CD4-positive, CD25-positive, alpha-beta regulatory T cell (primary cell): ENCODE results near the gene FAR2. TPM values are rescaled to one million over a fixed set of nuclear protein-coding genes. Genes with fewer than 3 reads are reported as not detected.

ENCODE experiments used
- ATAC-seq, 2 donors: fragments of 150-1000 bp; cut with Tn5 transposase; one replicate each; pipeline ENCODE4 v1.10.0; 2021; ENCODE audit warnings: low read depth in 2 of 2, moderate number of reproducible peaks in 2 of 2, moderate library complexity in 1 of 2
- DNase-seq, 3 donors: peaks; one replicate each; pipeline versions ENCODE4 v3.0.0 to v3.0.0-alpha.2; 2012 to 2022; ENCODE audit warnings: mixed read lengths in 1 of 3
- H3K27ac ChIP-seq: one replicate; pipeline ENCODE4 v1.7.0; 2013; ENCODE audit warnings: mild to moderate bottlenecking, low read length; ENCODE audit not compliant: insufficient read depth, poor library complexity, severe bottlenecking
- H3K27me3 ChIP-seq: one replicate; pipeline ENCODE4 v1.7.0; 2013; ENCODE audit warnings: low read length; ENCODE audit not compliant: control insufficient read depth, insufficient read depth
- H3K36me3 ChIP-seq: one replicate; pipeline ENCODE4 v1.7.0; 2013; ENCODE audit warnings: mild to moderate bottlenecking, low read length, moderate library complexity; ENCODE audit not compliant: control insufficient read depth, insufficient read depth
- H3K4me1 ChIP-seq: 2 replicates; pipeline ENCODE4 v1.7.0; 2013; ENCODE audit warnings: mild to moderate bottlenecking, low read length; ENCODE audit not compliant: insufficient read depth, control insufficient read depth, poor library complexity, severe bottlenecking
- H3K4me3 ChIP-seq: one replicate; pipeline ENCODE4 v1.7.0; 2013; ENCODE audit warnings: low read depth, mild to moderate bottlenecking, low read length, moderate library complexity
- H3K9me3 ChIP-seq, 2 experiments: 1 replicate in 1 of 2; 2 replicates in 1 of 2; pipeline ENCODE4 v1.7.0; 2013; ENCODE audit warnings: low read length in 2 of 2, mild to moderate bottlenecking in 1 of 2, moderate library complexity in 1 of 2; ENCODE audit not compliant: control insufficient read depth in 2 of 2
- H3K27ac Mint-ChIP-seq, 3 donors: one replicate each; pipeline ENCODE4 v1.8.0; 2020 to 2022; ENCODE audit warnings: mild to moderate bottlenecking in 3 of 3, mixed read lengths in 3 of 3, moderate library complexity in 2 of 3
- H3K27me3 Mint-ChIP-seq: one replicate; pipeline ENCODE4 v1.8.0; 2022; ENCODE audit warnings: mild to moderate bottlenecking, mixed read lengths
- H3K36me3 Mint-ChIP-seq: one replicate; pipeline ENCODE4 v1.8.0; 2020; ENCODE audit warnings: mixed read lengths
- H3K4me1 Mint-ChIP-seq, 4 donors: one replicate each; pipeline ENCODE4 v1.8.0; 2020 to 2022; ENCODE audit warnings: mixed read lengths in 4 of 4, mild to moderate bottlenecking in 1 of 4
- H3K4me3 Mint-ChIP-seq, 4 donors: one replicate each; pipeline ENCODE4 v1.8.0; 2020 to 2022; ENCODE audit warnings: mild to moderate bottlenecking in 4 of 4, mixed read lengths in 4 of 4, moderate library complexity in 3 of 4
- H3K9me3 Mint-ChIP-seq, 7 donors: one replicate each; pipeline ENCODE4 v1.8.0; 2020 to 2022; ENCODE audit warnings: mixed read lengths in 7 of 7, mild to moderate bottlenecking in 3 of 7, moderate library complexity in 2 of 7
- polyA plus RNA-seq, 4 donors: library from polyadenylated mRNA; unstranded; fragments of 300-500 nt; fragmentation: Illumina TruSeq; gene quantifications; one replicate each; pipeline ENCODE4 v1.2.3, GENCODE V29; 2021
- total RNA-seq: library from RNA; stranded (reverse); gene quantifications from one replicate; pipeline ENCODE4 v1.2.3, GENCODE V29; 2022

Gene FAR2
- 12.6 TPM for total RNA-seq
- 10 to 100 TPM in 3 of 4 donors, 1 to 10 TPM in 1; 7.4 to 14.6 (median 12.2) TPM for polyA plus RNA-seq

- H3K36me3 ChIP-seq: no peaks in the 10 kb centered on the region
- Mint-ChIP-seq H3K36me3 (no peaks in the 10 kb centered on the region), H3K4me3 (peak within 1 kb of the TSS; percentile 94 to 97 (median 96)), H3K27ac (peak within 1 kb of the TSS; percentile 84 to 97 (median 88)), H3K27me3 (no peaks in the 10 kb centered on the region), H3K4me1 (peaks cover 4 to 56% (median 25%) of the 10 kb centered on the region in 4 donors), H3K9me3 (peaks cover 0 to 2% (median 0%) of the 10 kb centered on the region in 7 donors)
- DNase-seq (peak; percentile 18 to 53 (median 39)), ATAC-seq (peak; percentile 72 to 73)
- peaks cover 21% of the 10 kb centered on the region for H3K4me1 ChIP-seq
- H3K4me3 ChIP-seq: peak within 1 kb of the TSS; percentile 83
- H3K27ac ChIP-seq: peak within 1 kb of the TSS; percentile 62
- H3K9me3 ChIP-seq: no peaks in the 10 kb centered on the region
- H3K27me3 ChIP-seq: no peaks in the 10 kb centered on the region
Measured at GRCh38 chr12:29148911-29149690, at the start of gene FAR2. FAR2 (plus strand) TSS chr12:29149278; CDS start chr12:29270450, 121,172 bp downstream.

GRCh38 chr12:29102741-29103140 is 46.3 kb upstream of the FAR2 start:
- Histone ChIP-seq H3K27ac (peak overlapping the region; percentile 84), H3K9me3 (peaks cover 0 to under 1% of the 10 kb centered on the region in 2 experiments), H3K4me1 (peaks cover 32% of the 10 kb centered on the region), H3K36me3 (no peaks in the 10 kb centered on the region), H3K4me3 (peak overlapping the region; percentile 88), H3K27me3 (no peaks in the 10 kb centered on the region)
- peak in 2 of 3 donors; percentile 18 to 23 for DNase-seq
- peaks cover 0 to 11% (median 7%) of the 10 kb centered on the region in 7 donors for H3K9me3 Mint-ChIP-seq
- H3K4me3 Mint-ChIP-seq: peak overlapping the region; percentile 1 to 82 (median 80)
- H3K4me1 Mint-ChIP-seq: peaks cover 33 to 45% (median 39%) of the 10 kb centered on the region in 4 donors
- peak overlapping the region; percentile 93 to 98 (median 96) for H3K27ac Mint-ChIP-seq
- H3K27me3 Mint-ChIP-seq: no peaks in the 10 kb centered on the region
- peaks cover 7% of the 10 kb centered on the region for H3K36me3 Mint-ChIP-seq
- ATAC-seq: no peak

GRCh38 chr12:29103539-29103974 is 45.5 kb upstream of the FAR2 start:
- H3K27me3 ChIP-seq: no peaks in the 10 kb centered on the region
- peak overlapping the region; percentile 88 for H3K4me3 ChIP-seq
- Mint-ChIP-seq H3K4me3 (peak overlapping the region; percentile 79 to 82 (median 80)), H3K9me3 (peaks cover 0 to 8% (median 6%) of the 10 kb centered on the region in 7 donors), H3K4me1 (peaks cover 33 to 45% (median 39%) of the 10 kb centered on the region in 4 donors), H3K27me3 (peaks cover 2% of the 10 kb centered on the region), H3K36me3 (peaks cover 7% of the 10 kb centered on the region), H3K27ac (peak overlapping the region; percentile 93 to 98 (median 96))
- no peaks in the 10 kb centered on the region for H3K9me3 ChIP-seq
- H3K27ac ChIP-seq: peak overlapping the region; percentile 84
- peaks cover 32% of the 10 kb centered on the region for H3K4me1 ChIP-seq
- DNase-seq (peak in 2 of 3 donors; percentile 76 to 94), ATAC-seq (peak; percentile 90 to 91)
- no peaks in the 10 kb centered on the region for H3K36me3 ChIP-seq

GRCh38 chr12:29104516-29104915 is 44.6 kb upstream of the FAR2 start:
- Histone ChIP-seq H3K4me1 (peaks cover 32% of the 10 kb centered on the region), H3K9me3 (no peaks in the 10 kb centered on the region), H3K27me3 (no peaks in the 10 kb centered on the region), H3K27ac (peak overlapping the region; percentile 84), H3K36me3 (no peaks in the 10 kb centered on the region), H3K4me3 (peak overlapping the region; percentile 88)
- Mint-ChIP-seq H3K9me3 (peaks cover 0 to 9% (median 3%) of the 10 kb centered on the region in 7 donors), H3K4me3 (peak overlapping the region; percentile 62 to 82 (median 80)), H3K36me3 (peaks cover 4% of the 10 kb centered on the region), H3K27me3 (peaks cover 5% of the 10 kb centered on the region), H3K27ac (peak overlapping the region; percentile 93 to 98 (median 96)), H3K4me1 (peaks cover 33 to 45% (median 43%) of the 10 kb centered on the region in 4 donors)
- peak in 2 of 3 donors; percentile 19 to 55 for DNase-seq
- ATAC-seq: peak; percentile 24 to 28

GRCh38 chr12:29110506-29111442 is 38.3 kb upstream of the FAR2 start:
- peaks cover 0 to 26% (median 5%) of the 10 kb centered on the region in 7 donors for H3K9me3 Mint-ChIP-seq
- H3K27ac Mint-ChIP-seq: no peak overlapping the region
- no peak overlapping the region for H3K4me3 Mint-ChIP-seq
- H3K27me3 Mint-ChIP-seq: peaks cover 5% of the 10 kb centered on the region
- ATAC-seq (no peak), DNase-seq (no peak)
- H3K36me3 Mint-ChIP-seq: peaks cover 7% of the 10 kb centered on the region
- no peaks in the 10 kb centered on the region for H3K36me3 ChIP-seq
- peaks cover 9 to 15% of the 10 kb centered on the region in 2 experiments for H3K9me3 ChIP-seq
- H3K27ac ChIP-seq: no peak overlapping the region
- peaks cover 0 to 13% (median 8%) of the 10 kb centered on the region in 4 donors for H3K4me1 Mint-ChIP-seq
- H3K4me1 ChIP-seq: no peaks in the 10 kb centered on the region
- no peak overlapping the region for H3K4me3 ChIP-seq
- no peaks in the 10 kb centered on the region for H3K27me3 ChIP-seq

DNA sequence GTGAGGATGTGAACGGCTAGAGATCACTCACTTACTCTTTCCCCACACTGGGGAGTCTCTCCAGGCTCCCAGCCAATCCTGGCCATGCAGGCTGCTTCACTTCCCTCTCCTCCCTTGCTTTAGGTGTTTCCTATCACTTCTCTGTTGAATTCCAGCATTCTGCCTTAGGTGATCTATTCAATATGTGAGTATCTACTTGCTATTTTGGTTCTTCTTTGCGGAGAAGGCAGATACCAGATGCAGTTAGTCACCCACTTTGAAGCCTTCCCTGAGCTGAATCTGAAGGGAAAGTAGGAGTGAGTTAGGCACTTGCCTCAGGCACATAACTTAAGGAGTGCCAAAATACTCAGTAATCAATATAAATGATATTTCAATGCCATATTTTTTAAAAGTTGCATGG is 36.0 kb upstream of the FAR2 start:
- Histone ChIP-seq H3K27me3 (no peaks in the 10 kb centered on the region), H3K36me3 (no peaks in the 10 kb centered on the region), H3K4me3 (no peak overlapping the region), H3K27ac (no peak overlapping the region), H3K4me1 (no peaks in the 10 kb centered on the region), H3K9me3 (peaks cover 9 to 15% of the 10 kb centered on the region in 2 experiments)
- Mint-ChIP-seq H3K36me3 (peaks cover 7% of the 10 kb centered on the region), H3K9me3 (peaks cover 0 to 26% (median 4%) of the 10 kb centered on the region in 7 donors), H3K27me3 (peaks cover 5% of the 10 kb centered on the region), H3K4me3 (no peak overlapping the region), H3K27ac (peak overlapping the region in 1 of 3 donors; percentile 7), H3K4me1 (peaks cover 0 to 13% (median 0%) of the 10 kb centered on the region in 4 donors)
- ATAC-seq (no peak), DNase-seq (no peak)

GRCh38 chr12:29116414-29116813 is 32.7 kb upstream of the FAR2 start:
- Histone ChIP-seq H3K4me3 (no peak overlapping the region), H3K4me1 (no peaks in the 10 kb centered on the region), H3K27ac (no peak overlapping the region), H3K36me3 (no peaks in the 10 kb centered on the region), H3K9me3 (peaks cover 2 to 3% of the 10 kb centered on the region in 2 experiments), H3K27me3 (no peaks in the 10 kb centered on the region)
- ATAC-seq (no peak), DNase-seq (no peak)
- Mint-ChIP-seq H3K4me1 (peaks cover 0 to under 1% (median 0%) of the 10 kb centered on the region in 4 donors), H3K9me3 (peaks cover 0 to 7% (median 2%) of the 10 kb centered on the region in 7 donors), H3K27me3 (peaks cover 8% of the 10 kb centered on the region), H3K36me3 (peaks cover 4% of the 10 kb centered on the region), H3K27ac (no peak overlapping the region), H3K4me3 (no peak overlapping the region)
